Middle frontal gyrus (tissue), 1 donor: ENCODE data around the gene TMEM82.
"Not testable (repeated sequence)": the region's sequence is repeated elsewhere in the genome, so short reads cannot be mapped to it uniquely, and the experiment has no call there.

Experiments used
- DNase-seq: peaks from one replicate; pipeline ENCODE4 v3.0.0-alpha.2; 2015; ENCODE audit warnings: low spot score; ENCODE audit errors: extremely low spot score

TMEM82 gene

DNA sequence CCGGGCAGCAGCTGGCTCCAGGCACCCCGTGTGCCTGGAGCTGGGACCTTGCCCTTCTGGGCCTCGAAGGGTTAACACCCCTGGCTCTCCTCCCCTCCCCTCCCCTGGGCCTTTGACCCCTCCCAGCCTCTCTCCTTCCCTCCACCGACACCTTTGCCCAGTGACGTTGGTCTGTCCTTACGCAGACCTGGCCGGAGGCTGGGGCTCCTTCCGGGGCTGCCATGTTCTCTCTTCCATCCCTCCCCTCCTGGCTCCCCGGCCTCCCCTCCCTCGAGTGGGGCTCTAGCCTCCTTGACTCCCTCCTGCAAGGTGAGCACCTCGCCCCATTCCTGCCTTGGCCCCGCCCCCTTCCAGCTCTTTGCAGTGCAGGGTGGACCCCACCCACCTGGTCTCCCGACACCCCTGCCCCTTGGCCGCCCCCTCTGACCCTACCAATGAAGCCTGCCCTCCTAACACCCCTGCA is at the start of gene TMEM82:
TSS of gene TMEM82 (plus strand) at position 161 of the 463 bp plus-strand sequence. CDS start at position 222, 61 bp downstream.
- no peak for DNase-seq

DNA sequence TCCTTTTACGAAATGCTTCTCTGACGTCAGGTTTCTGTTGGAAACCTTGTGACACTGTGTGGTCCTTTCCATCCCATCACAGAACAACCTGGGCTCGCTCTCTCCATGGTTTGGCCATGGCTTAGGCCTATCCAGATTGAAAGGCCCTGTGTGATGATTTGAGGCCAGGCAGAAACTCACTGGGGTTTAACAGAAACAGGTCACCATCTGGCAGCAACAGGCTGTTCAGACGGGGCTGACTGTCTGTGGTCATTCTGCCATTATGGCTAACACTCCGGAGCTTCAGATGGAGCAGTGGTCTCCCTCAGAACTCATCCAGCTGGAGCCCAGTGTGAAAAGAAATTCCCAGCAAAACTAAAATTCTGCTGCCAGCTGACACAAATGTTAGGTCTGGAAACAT is 48.9 kb upstream of the TMEM82 start:
- no peak for DNase-seq

GRCh38 chr1:15696956-15697521 is 45.3 kb upstream of the TMEM82 start:
- peak; percentile 23 for DNase-seq

GRCh38 chr1:15698201-15698600 is 44.1 kb upstream of the TMEM82 start:
- DNase-seq: no peak

- DNase-seq: not testable (repeated sequence)
Observed at GRCh38 chr1:15699321-15699720, 43.0 kb upstream of the TMEM82 start.

- DNase-seq: no peak
Observed at GRCh38 chr1:15700508-15700907, 41.8 kb upstream of the TMEM82 start.

- no peak for DNase-seq
Observed at GRCh38 chr1:15701784-15702183, 40.5 kb upstream of the TMEM82 start.

DNA sequence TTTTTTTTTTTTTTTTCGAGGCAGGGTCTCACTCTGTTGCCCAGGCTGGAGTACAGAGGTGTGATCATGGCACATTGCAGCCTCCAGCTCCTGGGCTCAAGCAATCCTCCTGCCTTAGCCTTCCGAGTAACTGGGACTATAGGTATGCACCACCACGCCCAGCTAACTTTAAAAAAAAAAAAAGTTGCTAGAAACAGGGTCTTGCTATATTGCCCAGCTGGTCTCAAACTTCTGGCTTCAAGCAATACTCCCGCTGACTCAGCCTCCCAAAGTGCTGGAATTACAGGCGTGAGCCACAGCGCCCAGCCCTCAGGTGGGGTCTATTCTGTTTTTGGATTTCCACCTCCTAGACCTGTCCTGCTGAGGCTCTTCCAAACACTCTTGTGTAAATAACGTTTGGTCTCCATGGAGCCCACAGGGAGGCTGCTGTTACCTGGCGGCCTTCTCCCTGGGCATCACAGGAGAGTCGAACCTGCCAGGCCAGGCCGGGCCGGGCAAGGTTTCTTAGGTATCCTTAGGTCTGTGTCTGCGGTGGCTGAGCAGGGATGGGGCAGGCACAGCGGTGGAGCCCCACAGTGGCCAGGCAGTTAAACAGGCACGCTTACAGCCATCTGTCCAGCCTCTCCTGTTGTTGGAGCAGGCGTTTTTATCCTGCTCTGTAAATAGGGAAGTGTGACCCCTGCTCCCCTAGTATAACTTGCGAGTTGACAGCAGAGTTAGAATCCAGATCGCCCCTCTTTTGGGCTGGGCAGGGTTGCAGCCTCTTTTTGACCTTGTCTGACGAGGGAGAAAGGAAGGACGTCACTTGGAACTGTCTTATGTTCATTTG is 39.4 kb upstream of the TMEM82 start:
- no peak for DNase-seq

GRCh38 chr1:15703562-15703961 is 38.7 kb upstream of the TMEM82 start:
- peak; percentile 73 for DNase-seq

DNA sequence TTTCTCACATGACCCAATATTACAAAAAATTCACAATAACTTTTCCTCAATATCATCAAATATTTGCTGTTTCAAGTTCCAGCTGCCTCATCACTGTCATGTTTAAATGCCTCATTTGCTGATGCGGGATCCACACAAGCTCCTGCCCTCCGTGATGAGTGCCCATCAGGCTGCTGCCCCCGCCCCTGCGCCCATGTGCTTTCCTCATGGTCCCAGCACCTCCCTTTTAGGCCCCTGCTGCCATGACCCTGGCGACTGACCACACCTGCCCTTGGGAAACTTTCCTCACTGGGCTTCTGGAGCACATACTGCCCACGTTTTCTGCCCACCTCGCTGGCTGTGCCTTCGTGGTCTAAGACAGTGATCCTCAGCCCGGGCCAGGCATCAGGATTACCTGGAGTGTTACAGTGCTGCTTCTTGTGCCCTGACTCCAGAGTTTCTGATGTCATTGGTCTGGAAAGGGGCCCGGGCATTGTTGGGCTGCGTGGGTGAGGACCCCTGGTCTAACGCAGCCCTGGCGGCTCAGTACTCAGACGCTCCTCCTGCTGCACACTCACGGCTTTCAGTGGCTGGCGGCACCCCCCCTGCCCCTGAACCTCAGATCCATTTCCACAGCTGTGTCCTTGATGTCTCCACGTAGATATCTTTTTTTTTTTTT is 37.6 kb upstream of the TMEM82 start:
- no peak for DNase-seq

GRCh38 chr1:15705184-15705566 is 37.1 kb upstream of the TMEM82 start:
- DNase-seq: no peak

GRCh38 chr1:15706751-15707150 is 35.5 kb upstream of the TMEM82 start:
- DNase-seq: no peak

- DNase-seq: no peak
Observed at GRCh38 chr1:15707239-15707925, 34.9 kb upstream of the TMEM82 start.

DNA sequence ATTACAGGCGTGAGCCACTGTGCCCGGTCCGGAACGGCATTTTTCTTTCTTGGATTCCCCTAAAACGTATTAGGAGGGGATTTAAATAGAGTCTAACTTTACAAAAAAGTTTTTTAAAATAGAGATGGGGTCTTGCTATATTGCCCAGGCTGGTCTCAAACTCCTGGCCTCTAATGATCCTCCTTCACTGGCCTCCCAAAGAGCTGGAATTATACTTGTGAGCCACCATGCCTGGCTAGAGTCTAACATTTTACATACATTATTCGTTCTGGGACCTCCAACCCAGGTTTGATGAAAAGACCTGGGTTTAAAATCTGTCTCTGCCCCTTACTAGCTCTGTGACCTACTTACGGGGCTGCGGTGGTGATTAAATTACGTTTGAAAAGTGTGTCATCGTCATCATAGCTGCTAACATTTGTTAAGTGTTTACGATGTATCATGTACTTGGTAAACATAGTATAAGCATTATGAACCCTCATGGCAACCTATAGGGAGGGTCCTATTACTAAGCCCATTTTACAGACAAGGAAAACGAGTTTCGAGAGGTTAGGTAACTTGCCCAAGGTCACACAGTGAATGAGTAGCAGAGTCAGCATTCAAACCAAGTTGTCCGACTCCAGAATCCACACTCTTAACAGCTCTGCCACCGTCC is 33.7 kb upstream of the TMEM82 start:
- DNase-seq: no peak

GRCh38 chr1:15709226-15709625 is 33.1 kb upstream of the TMEM82 start:
- no peak for DNase-seq

DNA sequence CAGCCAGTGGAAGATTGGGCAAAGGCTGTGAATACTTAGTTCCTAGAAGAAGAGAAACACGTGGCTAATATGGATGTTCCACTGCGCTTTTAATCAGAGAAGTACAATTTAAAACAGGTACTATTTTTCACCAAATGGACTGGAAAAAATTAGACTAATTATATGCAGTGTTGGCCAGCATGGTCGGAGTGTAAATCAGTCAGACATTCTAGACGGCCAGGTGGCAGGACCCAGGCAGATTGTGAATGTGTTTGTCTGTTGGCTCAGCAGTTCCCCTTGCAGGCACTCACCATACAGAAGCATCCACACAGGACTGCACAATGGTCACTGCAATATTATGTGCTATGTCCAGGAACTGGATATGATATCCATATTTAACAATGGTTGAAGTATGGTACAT is 30.1 kb upstream of the TMEM82 start:
- no peak for DNase-seq

DNA sequence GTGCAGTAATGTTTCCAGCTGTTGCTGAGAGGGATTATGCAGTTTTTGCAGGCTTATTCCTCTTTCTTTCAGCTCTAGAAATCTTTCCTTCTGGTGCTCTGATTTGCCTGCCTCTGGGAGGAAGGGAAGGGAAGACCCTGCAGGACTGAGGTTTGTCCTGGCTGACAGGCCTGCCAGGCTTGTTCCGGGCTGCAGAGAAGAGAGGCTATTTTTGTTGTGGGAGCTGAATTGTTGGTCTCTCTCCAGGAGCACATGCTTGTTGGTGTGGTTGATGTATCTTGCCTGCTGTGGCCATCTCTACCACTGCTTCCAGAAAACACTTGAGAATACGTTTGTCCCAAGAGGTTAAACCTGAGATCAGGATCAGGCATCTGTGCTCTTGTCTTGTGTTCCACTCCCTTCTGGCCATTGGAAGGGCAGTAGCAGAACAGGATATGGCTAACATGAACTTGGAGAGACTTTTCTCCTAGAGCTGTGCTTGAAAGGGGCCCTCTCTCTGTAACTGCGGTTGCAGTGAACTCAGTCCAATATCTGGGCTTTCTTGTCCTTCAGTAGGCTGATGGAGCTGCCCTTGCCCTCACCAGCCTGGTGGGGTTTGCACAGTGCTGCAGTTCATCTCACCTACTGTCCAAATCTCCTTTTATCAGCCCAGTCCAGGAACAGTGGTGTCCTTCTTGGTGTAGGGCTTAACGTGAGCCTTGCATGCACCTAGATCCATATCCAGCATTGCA is 27.7 kb upstream of the TMEM82 start:
- peak; percentile 31 for DNase-seq

DNA sequence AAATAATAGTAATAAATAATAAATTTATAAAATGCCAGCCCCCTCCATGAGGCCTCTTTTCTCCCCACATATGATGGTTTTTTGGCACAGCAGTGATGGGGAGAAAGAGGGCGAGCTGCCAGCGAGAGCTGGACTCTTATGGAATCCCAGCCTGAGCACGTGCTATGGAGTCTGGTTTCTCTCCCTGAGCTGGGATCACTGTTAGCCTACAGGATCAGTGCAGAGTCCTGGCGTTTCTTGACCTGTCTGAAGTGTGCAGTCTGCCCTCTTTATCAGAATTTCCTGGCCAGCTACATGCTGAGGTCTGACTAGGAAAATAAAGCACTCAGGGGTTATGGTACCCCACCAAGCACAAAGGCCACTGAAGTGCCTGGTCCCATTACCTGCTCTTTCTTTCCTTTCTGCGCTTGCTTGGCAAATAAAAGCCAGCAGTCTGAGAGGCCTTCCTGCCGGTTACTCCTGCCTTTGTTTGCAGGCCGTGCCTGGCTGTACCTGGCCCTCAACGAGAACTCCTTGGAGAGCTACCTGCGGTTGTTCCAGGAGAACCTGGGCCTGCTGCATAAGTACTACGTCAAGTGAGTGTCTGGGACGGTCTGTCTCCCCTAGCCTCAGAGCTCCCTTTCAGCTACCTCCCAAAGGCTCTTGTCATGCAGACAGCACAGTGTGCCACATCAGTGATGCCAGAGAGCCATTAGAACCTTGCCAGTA is 24.7 kb upstream of the TMEM82 start:
- no peak for DNase-seq

DNA sequence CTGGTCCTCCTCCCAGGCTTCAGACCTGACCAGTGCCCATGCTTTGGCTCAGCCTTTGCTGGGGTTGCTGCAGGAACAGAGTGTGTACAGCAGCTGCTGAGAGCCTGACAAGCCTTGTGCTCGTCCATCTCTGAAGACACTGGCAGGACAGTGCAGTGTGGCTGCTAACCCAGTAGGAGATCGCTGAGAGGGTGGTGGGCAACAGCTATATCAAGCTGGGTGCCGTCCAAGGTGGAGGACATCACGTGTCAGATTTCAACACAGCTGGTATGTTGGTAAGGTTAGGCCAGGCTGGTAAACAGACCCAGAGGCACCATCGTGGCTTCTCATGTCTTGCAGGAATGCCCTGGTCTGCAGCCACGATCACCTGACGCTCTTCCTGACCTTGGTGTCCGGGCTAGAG is 24.1 kb upstream of the TMEM82 start:
- no peak for DNase-seq
